ENCODE data around the gene FMNL2. TPM values are rescaled to one million over a fixed set of nuclear protein-coding genes. Genes with fewer than 3 reads are reported as not detected.

The FMNL2 gene
- polyA plus RNA-seq, 1 donor from 2014 or later = 86.5 TPM

DNA sequence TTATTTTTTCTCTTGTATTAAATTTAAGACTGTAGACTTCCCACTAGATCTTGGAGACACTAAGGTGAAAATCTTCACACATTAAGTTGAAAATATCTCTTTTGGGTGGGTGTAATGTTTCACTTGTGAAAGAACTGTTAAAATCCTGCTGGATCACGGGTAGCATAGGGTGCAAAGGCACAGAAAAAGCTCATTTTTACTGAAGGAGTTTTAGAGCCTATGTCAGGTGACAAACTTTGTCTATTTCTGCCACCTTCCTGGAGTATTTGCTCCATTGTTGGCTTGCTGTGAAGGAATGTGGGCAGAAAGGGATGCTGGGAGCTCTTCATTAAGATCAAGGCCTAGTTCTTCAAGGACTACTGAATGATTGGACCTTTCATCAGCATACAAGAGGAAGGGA is 119.4 kb downstream of the FMNL2 start:
- Histone ChIP-seq H3K9ac (ENCODE audit: low read length) (no peak overlapping the region), H2AFZ (ENCODE audit: low read depth, low read length) (no peak overlapping the region), H4K20me1 (ENCODE audit: insufficient read depth) (no peaks in the 10 kb centered on the region), H3K27me3 (ENCODE audit: insufficient read depth, low read depth, low read length) (no peaks in the 10 kb centered on the region), H3K27ac (ENCODE audit: low read length) (no peak overlapping the region), H3K36me3 (ENCODE audit: insufficient read depth, low read length) (no peaks in the 10 kb centered on the region), H3K9me2 (ENCODE audit: insufficient read depth, low read length) (no peaks in the 10 kb centered on the region), H3K4me3 (ENCODE audit: low read length) (no peak overlapping the region), H3K4me2 (ENCODE audit: low read length) (no peak overlapping the region), H3F3A (ENCODE audit: insufficient read depth, low read length, poor library complexity, severe bottlenecking) (no peaks in the 10 kb centered on the region), H3K9me3 (ENCODE audit: low read length) (no peaks in the 10 kb centered on the region), H3K79me2 (replicated peaks; ENCODE audit: insufficient read depth, low read length) (peaks cover 12% of the 10 kb centered on the region)
- TF ChIP-seq POLR2AphosphoS5 (IDR thresholded peaks at IDR 0.05) (no peak), SMC3 (conservative IDR thresholded peaks at IDR 0.05; ENCODE audit: poor library complexity) (no peak), MXI1 (conservative IDR thresholded peaks at IDR 0.05; ENCODE audit: poor library complexity, severe bottlenecking) (no peak), EZH2 (IDR thresholded peaks at IDR 0.05; ENCODE audit: borderline replicate concordance, insufficient read depth, low read length, poor library complexity, severe bottlenecking) (no peak), TAF1 (IDR thresholded peaks at IDR 0.05; ENCODE audit: low read depth) (no peak), EP300 (conservative IDR thresholded peaks at IDR 0.05; ENCODE audit: poor library complexity, severe bottlenecking) (no peak), RAD21 (conservative IDR thresholded peaks at IDR 0.05) (no peak)
- TF ChIP-seq, protein P1, sequence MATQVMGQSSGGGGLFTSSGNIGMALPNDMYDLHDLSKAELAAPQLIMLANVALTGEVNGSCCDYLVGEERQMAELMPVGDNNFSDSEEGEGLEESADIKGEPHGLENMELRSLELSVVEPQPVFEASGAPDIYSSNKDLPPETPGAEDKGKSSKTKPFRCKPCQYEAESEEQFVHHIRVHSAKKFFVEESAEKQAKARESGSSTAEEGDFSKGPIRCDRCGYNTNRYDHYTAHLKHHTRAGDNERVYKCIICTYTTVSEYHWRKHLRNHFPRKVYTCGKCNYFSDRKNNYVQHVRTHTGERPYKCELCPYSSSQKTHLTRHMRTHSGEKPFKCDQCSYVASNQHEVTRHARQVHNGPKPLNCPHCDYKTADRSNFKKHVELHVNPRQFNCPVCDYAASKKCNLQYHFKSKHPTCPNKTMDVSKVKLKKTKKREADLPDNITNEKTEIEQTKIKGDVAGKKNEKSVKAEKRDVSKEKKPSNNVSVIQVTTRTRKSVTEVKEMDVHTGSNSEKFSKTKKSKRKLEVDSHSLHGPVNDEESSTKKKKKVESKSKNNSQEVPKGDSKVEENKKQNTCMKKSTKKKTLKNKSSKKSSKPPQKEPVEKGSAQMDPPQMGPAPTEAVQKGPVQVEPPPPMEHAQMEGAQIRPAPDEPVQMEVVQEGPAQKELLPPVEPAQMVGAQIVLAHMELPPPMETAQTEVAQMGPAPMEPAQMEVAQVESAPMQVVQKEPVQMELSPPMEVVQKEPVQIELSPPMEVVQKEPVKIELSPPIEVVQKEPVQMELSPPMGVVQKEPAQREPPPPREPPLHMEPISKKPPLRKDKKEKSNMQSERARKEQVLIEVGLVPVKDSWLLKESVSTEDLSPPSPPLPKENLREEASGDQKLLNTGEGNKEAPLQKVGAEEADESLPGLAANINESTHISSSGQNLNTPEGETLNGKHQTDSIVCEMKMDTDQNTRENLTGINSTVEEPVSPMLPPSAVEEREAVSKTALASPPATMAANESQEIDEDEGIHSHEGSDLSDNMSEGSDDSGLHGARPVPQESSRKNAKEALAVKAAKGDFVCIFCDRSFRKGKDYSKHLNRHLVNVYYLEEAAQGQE (IDR thresholded peaks at IDR 0.05; ENCODE audit: borderline replicate concordance) = no peak
- TF ChIP-seq, protein P2, sequence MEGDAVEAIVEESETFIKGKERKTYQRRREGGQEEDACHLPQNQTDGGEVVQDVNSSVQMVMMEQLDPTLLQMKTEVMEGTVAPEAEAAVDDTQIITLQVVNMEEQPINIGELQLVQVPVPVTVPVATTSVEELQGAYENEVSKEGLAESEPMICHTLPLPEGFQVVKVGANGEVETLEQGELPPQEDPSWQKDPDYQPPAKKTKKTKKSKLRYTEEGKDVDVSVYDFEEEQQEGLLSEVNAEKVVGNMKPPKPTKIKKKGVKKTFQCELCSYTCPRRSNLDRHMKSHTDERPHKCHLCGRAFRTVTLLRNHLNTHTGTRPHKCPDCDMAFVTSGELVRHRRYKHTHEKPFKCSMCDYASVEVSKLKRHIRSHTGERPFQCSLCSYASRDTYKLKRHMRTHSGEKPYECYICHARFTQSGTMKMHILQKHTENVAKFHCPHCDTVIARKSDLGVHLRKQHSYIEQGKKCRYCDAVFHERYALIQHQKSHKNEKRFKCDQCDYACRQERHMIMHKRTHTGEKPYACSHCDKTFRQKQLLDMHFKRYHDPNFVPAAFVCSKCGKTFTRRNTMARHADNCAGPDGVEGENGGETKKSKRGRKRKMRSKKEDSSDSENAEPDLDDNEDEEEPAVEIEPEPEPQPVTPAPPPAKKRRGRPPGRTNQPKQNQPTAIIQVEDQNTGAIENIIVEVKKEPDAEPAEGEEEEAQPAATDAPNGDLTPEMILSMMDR (IDR thresholded peaks at IDR 0.05; ENCODE audit: poor library complexity, severe bottlenecking) = no peak

DNA sequence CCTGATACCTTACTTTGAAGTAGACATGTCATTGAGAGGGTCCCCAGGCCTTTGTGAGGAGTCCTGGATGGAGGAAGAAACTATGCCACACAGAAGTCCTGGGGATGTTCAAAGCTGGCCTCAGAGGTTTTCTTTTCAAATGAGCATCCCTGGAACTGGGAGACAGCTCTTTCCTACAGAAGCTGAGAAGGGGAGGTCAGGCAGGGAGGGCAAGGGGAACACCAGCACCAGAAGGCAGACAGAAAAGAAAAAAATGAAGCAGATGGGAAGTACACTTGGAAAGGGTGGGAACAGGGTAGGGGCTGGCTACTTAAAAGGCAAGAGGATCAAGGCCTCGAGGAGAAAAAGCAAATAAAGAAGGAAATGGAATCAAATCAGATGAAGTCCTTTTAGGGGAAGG is 120.0 kb downstream of the FMNL2 start:
- no peak overlapping the region for H3K4me3 ChIP-seq (ENCODE audit: low read length)
- H3K27ac ChIP-seq (ENCODE audit: low read length) = no peak overlapping the region
- H3F3A ChIP-seq (ENCODE audit: insufficient read depth, low read length, poor library complexity, severe bottlenecking) = no peaks in the 10 kb centered on the region
- no peak overlapping the region for H2AFZ ChIP-seq (ENCODE audit: low read depth, low read length)
- H3K9ac ChIP-seq (ENCODE audit: low read length) = no peak overlapping the region
- no peaks in the 10 kb centered on the region for H3K9me3 ChIP-seq (ENCODE audit: low read length)
- peaks cover 12% of the 10 kb centered on the region for H3K79me2 ChIP-seq (replicated peaks; ENCODE audit: insufficient read depth, low read length)
- no peaks in the 10 kb centered on the region for H3K27me3 ChIP-seq (ENCODE audit: insufficient read depth, low read depth, low read length)
- H3K9me2 ChIP-seq (ENCODE audit: insufficient read depth, low read length) = no peaks in the 10 kb centered on the region
- no peaks in the 10 kb centered on the region for H4K20me1 ChIP-seq (ENCODE audit: insufficient read depth)
- no peak for TF ChIP-seq RAD21 (conservative IDR thresholded peaks at IDR 0.05)
- no peak for TF ChIP-seq SMC3 (conservative IDR thresholded peaks at IDR 0.05; ENCODE audit: poor library complexity)
- no peak for TF ChIP-seq EZH2 (IDR thresholded peaks at IDR 0.05; ENCODE audit: borderline replicate concordance, insufficient read depth, low read length, poor library complexity, severe bottlenecking)
- no peak for TF ChIP-seq TAF1 (IDR thresholded peaks at IDR 0.05; ENCODE audit: low read depth)
- TF ChIP-seq, protein P1 (IDR thresholded peaks at IDR 0.05; ENCODE audit: borderline replicate concordance) = no peak
- no peak for TF ChIP-seq EP300 (conservative IDR thresholded peaks at IDR 0.05; ENCODE audit: poor library complexity, severe bottlenecking)
- no peak for TF ChIP-seq POLR2AphosphoS5 (IDR thresholded peaks at IDR 0.05)
- no peak for TF ChIP-seq MXI1 (conservative IDR thresholded peaks at IDR 0.05; ENCODE audit: poor library complexity, severe bottlenecking)
- TF ChIP-seq, protein P2 (IDR thresholded peaks at IDR 0.05; ENCODE audit: poor library complexity, severe bottlenecking) = no peak
- no peak overlapping the region for H3K4me2 ChIP-seq (ENCODE audit: low read length)
- H3K36me3 ChIP-seq (ENCODE audit: insufficient read depth, low read length) = no peaks in the 10 kb centered on the region
